Activated CD4-positive, alpha-beta T cell treated with anti-CD3 and anti-CD28 coated beads, Interleukin-2, Interleukin-4, amounts not matched to agents 100 ng/mL and 50 ng/mL, durations not matched to agents 16 hours and 8 hours (primary cell): ENCODE data around the gene RCSD1.

ENCODE experiments used
- DNase-seq: peaks from one replicate; pipeline ENCODE4 v3.0.0-alpha.2; 2020; ENCODE audit warnings: low spot score

Gene RCSD1

GRCh38 chr1:167617153-167618147 is 12.6 kb upstream of the RCSD1 start:
- DNase-seq: peak; percentile 47

GRCh38 chr1:167618366-167618765 is 11.7 kb upstream of the RCSD1 start:
- no peak for DNase-seq

- DNase-seq: no peak
Measured at GRCh38 chr1:167618789-167619188, 11.2 kb upstream of the RCSD1 start.

GRCh38 chr1:167620002-167620401 is 10.0 kb upstream of the RCSD1 start:
- DNase-seq: no peak

- no peak for DNase-seq
Measured at GRCh38 chr1:167621780-167622313, 8.2 kb upstream of the RCSD1 start.

GRCh38 chr1:167623951-167624350 is 6.1 kb upstream of the RCSD1 start:
- no peak for DNase-seq

- no peak for DNase-seq
Measured at GRCh38 chr1:167625040-167625823, 4.8 kb upstream of the RCSD1 start.

- peak; percentile 37 for DNase-seq
Measured at GRCh38 chr1:167627615-167627864, 2.5 kb upstream of the RCSD1 start.

GRCh38 chr1:167627865-167628641 is 2.0 kb upstream of the RCSD1 start:
- peak; percentile 94 for DNase-seq

GRCh38 chr1:167628741-167629515 is 1.1 kb upstream of the RCSD1 start:
- DNase-seq: peak; percentile 28

GRCh38 chr1:167630568-167631385 is 745 bp downstream of the RCSD1 start:
- peak; percentile 44 for DNase-seq

GRCh38 chr1:167631386-167631935 is 1.4 kb downstream of the RCSD1 start:
- DNase-seq: no peak

- DNase-seq: peak; percentile 58
Measured at GRCh38 chr1:167631936-167632614, 2.0 kb downstream of the RCSD1 start.

GRCh38 chr1:167633258-167633944 is 3.4 kb downstream of the RCSD1 start:
- no peak for DNase-seq

GRCh38 chr1:167634435-167634834 is 4.4 kb downstream of the RCSD1 start:
- no peak for DNase-seq

GRCh38 chr1:167635156-167635648 is 5.2 kb downstream of the RCSD1 start:
- DNase-seq: no peak

GRCh38 chr1:167635941-167636340 is 5.9 kb downstream of the RCSD1 start:
- no peak for DNase-seq

- DNase-seq: no peak
Measured at GRCh38 chr1:167638064-167638463, 8.0 kb downstream of the RCSD1 start.

GRCh38 chr1:167640051-167640450 is 10.0 kb downstream of the RCSD1 start:
- DNase-seq: no peak
